ENCODE data around the gene TEKTIP1. TPM values are rescaled to one million over a fixed set of nuclear protein-coding genes. Genes with fewer than 3 reads are reported as not detected.

Gene TEKTIP1
- total RNA-seq, 1 experiment from 2014 or later, result 0.49 TPM

GRCh38 chr19:3522421-3523360 lies 16.3 kb upstream of the TEKTIP1 start:
- POLR2A ChIA-PET, result no interaction called here
- no peak overlapping the region for H3K4me3 Mint-ChIP-seq (ENCODE audit: unreplicated experiment)
- no peaks in the 10 kb centered on the region for H3K9me3 Mint-ChIP-seq (ENCODE audit: unreplicated experiment)
- intact Hi-C loops (cut with micrococcal nuclease), result no loop called here
- no peak overlapping the region for H3K27ac Mint-ChIP-seq (ENCODE audit: low read depth, unreplicated experiment)
- TF ChIP-seq CTCF (IDR thresholded peaks at IDR 0.05; ENCODE audit: unreplicated experiment), result no peak
- peaks cover 34% of the 10 kb centered on the region for H3K36me3 Mint-ChIP-seq (ENCODE audit: insufficient read depth, unreplicated experiment)
- CTCF ChIA-PET, result no interaction called here
- no peaks in the 10 kb centered on the region for H3K27me3 Mint-ChIP-seq (ENCODE audit: insufficient read depth, unreplicated experiment)
- no peak for DNase-seq (ENCODE audit: unreplicated experiment)
- peaks cover 11% of the 10 kb centered on the region for H3K4me1 Mint-ChIP-seq (ENCODE audit: insufficient read depth, unreplicated experiment)
- no TSS peak for BruUV-seq (replicated peaks)

GRCh38 chr19:3523361-3524077 lies 15.5 kb upstream of the TEKTIP1 start:
- intact Hi-C loops (cut with micrococcal nuclease), result no loop called here
- Mint-ChIP-seq H3K27me3 (ENCODE audit: insufficient read depth, unreplicated experiment) (no peaks in the 10 kb centered on the region), H3K9me3 (ENCODE audit: unreplicated experiment) (no peaks in the 10 kb centered on the region), H3K36me3 (ENCODE audit: insufficient read depth, unreplicated experiment) (peaks cover 34% of the 10 kb centered on the region), H3K27ac (ENCODE audit: low read depth, unreplicated experiment) (no peak overlapping the region), H3K4me3 (ENCODE audit: unreplicated experiment) (no peak overlapping the region), H3K4me1 (ENCODE audit: insufficient read depth, unreplicated experiment) (peaks cover 11% of the 10 kb centered on the region)
- DNase-seq (ENCODE audit: unreplicated experiment), result no peak
- POLR2A ChIA-PET, result no interaction called here
- no TSS peak for BruUV-seq (replicated peaks)
- no peak for TF ChIP-seq CTCF (IDR thresholded peaks at IDR 0.05; ENCODE audit: unreplicated experiment)
- CTCF ChIA-PET, result no interaction called here

GRCh38 chr19:3524078-3524842 lies 14.7 kb upstream of the TEKTIP1 start:
- ChIA-PET POLR2A (no interaction called here), CTCF (interaction anchor here (0.6 kb wide), 1 partner anchor 55 kb away, joined by 3 read pairs; no protein-coding TSS in a partner anchor)
- TF ChIP-seq CTCF (IDR thresholded peaks at IDR 0.05; ENCODE audit: unreplicated experiment), result no peak
- Mint-ChIP-seq H3K4me3 (ENCODE audit: unreplicated experiment) (no peak overlapping the region), H3K36me3 (ENCODE audit: insufficient read depth, unreplicated experiment) (peaks cover 34% of the 10 kb centered on the region), H3K9me3 (ENCODE audit: unreplicated experiment) (no peaks in the 10 kb centered on the region), H3K27me3 (ENCODE audit: insufficient read depth, unreplicated experiment) (no peaks in the 10 kb centered on the region), H3K27ac (ENCODE audit: low read depth, unreplicated experiment) (no peak overlapping the region), H3K4me1 (ENCODE audit: insufficient read depth, unreplicated experiment) (peaks cover 11% of the 10 kb centered on the region)
- intact Hi-C loops (cut with micrococcal nuclease), result no loop called here
- no peak for DNase-seq (ENCODE audit: unreplicated experiment)
- no TSS peak for BruUV-seq (replicated peaks)
